Vagina (tissue), 2 donors: ENCODE measurements around the gene ZNF778. TPM values are rescaled to one million over a fixed set of nuclear protein-coding genes. Genes with fewer than 3 reads are reported as not detected.

Experiments used
- DNase-seq, 2 donors: peaks; one replicate each; pipeline ENCODE4 v3.0.0-alpha.2; 2017; ENCODE audit errors: extremely low spot score in 2 of 2
- H3K27ac ChIP-seq: fragments of 200-600 bp; sonication (generic); one replicate; pipeline ENCODE4 v1.5.1; 2019
- H3K27me3 ChIP-seq: fragments of 200-600 bp; sonication (generic); one replicate; pipeline ENCODE4 v1.5.1; 2019
- H3K36me3 ChIP-seq, 2 donors: fragments of 200-600 bp; sonication (generic); one replicate each; pipeline ENCODE4 v1.5.1; 2017 to 2019
- H3K4me1 ChIP-seq: fragments of 200-600 bp; sonication (generic); one replicate; pipeline ENCODE4 v1.5.1; 2019
- H3K4me3 ChIP-seq, 2 donors: fragments of 200-600 bp; sonication (generic); 1 replicate in 1 of 2; 2 replicates in 1 of 2; pipeline ENCODE4 v1.5.1; 2016 to 2019
- H3K9me3 ChIP-seq: fragments of 200-600 bp; sonication (generic); one replicate; pipeline ENCODE4 v1.5.1; 2019
- CTCF ChIP-seq, 3 experiments: fragments of 450-650 bp in 2 of 3; fragments of 200-600 bp in 1 of 3; sonication (generic) in 1 of 3; IDR thresholded peaks; one replicate each; pipeline ENCODE4 v1.5.1; 2017 to 2019; ENCODE audit warnings: antibody characterized with exemption in 3 of 3, mild to moderate bottlenecking in 2 of 3, moderate library complexity in 2 of 3
- POLR2A ChIP-seq, 2 donors: fragments of 450-650 bp; IDR thresholded peaks; one replicate each; pipeline ENCODE4 v1.6.1; 2017; ENCODE audit warnings: antibody characterized with exemption in 2 of 2, mild to moderate bottlenecking in 2 of 2, moderate library complexity in 2 of 2
- POLR2AphosphoS5 ChIP-seq, 2 donors: sonication (generic); formaldehyde crosslinking; IDR thresholded peaks; one replicate each; pipeline ENCODE4 v1.9.0; 2017; ENCODE audit warnings: antibody characterized with exemption in 2 of 2, mild to moderate bottlenecking in 2 of 2, low read depth in 1 of 2; ENCODE audit not compliant: insufficient read depth in 1 of 2
- intact Hi-C: fragments of 100-400 bp; cut with DNase I; formaldehyde crosslinking; loops from one replicate; pipeline ENCODE4 v1.15.1; 2023
- total RNA-seq: library from RNA; depleted of rRNA; stranded (reverse); fragments of >200 nt; gene quantifications from one replicate; pipeline ENCODE4 v1.2.3, GENCODE V29; 2016

Gene ZNF778
- total RNA-seq, 1 donor from 2014 or later, result 6.6 TPM

GRCh38 chr16:89285381-89285780 is 67.9 kb downstream of the ZNF778 start:
- TF ChIP-seq POLR2A (IDR thresholded peaks at IDR 0.05), result no peak
- no peak for TF ChIP-seq POLR2AphosphoS5 (IDR thresholded peaks at IDR 0.05; ENCODE audit: insufficient read depth in 1 of 2, low read depth in 1 of 2)
- no peak for TF ChIP-seq CTCF (IDR thresholded peaks at IDR 0.05)
- H3K9me3 ChIP-seq, result no peaks in the 10 kb centered on the region
- no peaks in the 10 kb centered on the region for H3K4me1 ChIP-seq
- H3K27ac ChIP-seq, result no peak overlapping the region
- H3K4me3 ChIP-seq, result no peak overlapping the region
- intact Hi-C loops, result no loop called here
- DNase-seq, result no peak
- H3K36me3 ChIP-seq, result peaks cover 0 to 50% of the 10 kb centered on the region in 2 donors
- H3K27me3 ChIP-seq, result no peaks in the 10 kb centered on the region

- no peak for DNase-seq
- TF ChIP-seq POLR2AphosphoS5 (IDR thresholded peaks at IDR 0.05; ENCODE audit: insufficient read depth in 1 of 2, low read depth in 1 of 2), result no peak
- no peak for TF ChIP-seq CTCF (IDR thresholded peaks at IDR 0.05)
- TF ChIP-seq POLR2A (IDR thresholded peaks at IDR 0.05), result no peak
- intact Hi-C loops, result no loop called here
- no peak overlapping the region for H3K4me3 ChIP-seq
- no peaks in the 10 kb centered on the region for H3K9me3 ChIP-seq
- peaks cover 0 to 54% of the 10 kb centered on the region in 2 donors for H3K36me3 ChIP-seq
- H3K27me3 ChIP-seq, result no peaks in the 10 kb centered on the region
- no peaks in the 10 kb centered on the region for H3K4me1 ChIP-seq
- H3K27ac ChIP-seq, result no peak overlapping the region
These were observed 68.6 kb downstream of the ZNF778 start for GRCh38 chr16:89286096-89286495.

Other genes starting within 250 kb of the ZNF778 start
- gene CBFA2T3, start 240.5 kb upstream of the ZNF778 start, total RNA-seq, result 2.7 TPM
- gene ACSF3, start 123.9 kb upstream of the ZNF778 start, total RNA-seq, result 23.3 TPM
- gene CDH15, start 46.0 kb upstream of the ZNF778 start, total RNA-seq, result not detected
- not detected for gene SLC22A31, start 17.2 kb upstream of the ZNF778 start, total RNA-seq